Transverse colon (tissue), 4 donors: ENCODE data around the gene POU6F1. TPM values are rescaled to one million over a fixed set of nuclear protein-coding genes. Genes with fewer than 3 reads are reported as not detected.

Source experiments
- DNase-seq: peaks from one replicate; pipeline ENCODE4 v3.0.0-alpha.2; 2019
- H3K27ac ChIP-seq, 4 donors: fragments of 200-600 bp; sonication (generic); 2 replicates each; pipeline ENCODE4 v1.5.1; 2016 to 2018; ENCODE audit warnings: inconsistent platforms in 4 of 4
- H3K27me3 ChIP-seq: fragments of 200-600 bp; sonication (generic); 2 replicates; pipeline ENCODE4 v1.5.1; 2017; ENCODE audit warnings: inconsistent platforms
- H3K36me3 ChIP-seq, 4 donors: fragments of 200-600 bp; sonication (generic); 2 replicates each; pipeline ENCODE4 v1.5.1; 2017 to 2019; ENCODE audit warnings: inconsistent platforms in 4 of 4
- H3K4me1 ChIP-seq, 4 donors: fragments of 200-600 bp; sonication (generic); 2 replicates each; pipeline ENCODE4 v1.5.1; 2017 to 2020; ENCODE audit warnings: inconsistent platforms in 4 of 4
- H3K4me3 ChIP-seq, 4 donors: fragments of 200-600 bp; sonication (generic); 1 replicate in 1 of 4; 2 replicates in 3 of 4; pipeline versions ENCODE4 v1.5.1 to v1.6.1; 2017 to 2019; ENCODE audit warnings: inconsistent platforms in 4 of 4
- H3K9me3 ChIP-seq, 2 donors: fragments of 200-600 bp; sonication (generic); 2 replicates each; pipeline ENCODE4 v1.5.1; 2017 to 2019; ENCODE audit warnings: inconsistent platforms in 2 of 2
- EP300 ChIP-seq: sonication (generic); formaldehyde crosslinking; IDR thresholded peaks from one replicate; pipeline ENCODE4 v1.6.1; 2017; ENCODE audit warnings: antibody characterized with exemption, low read depth
- POLR2A ChIP-seq: fragments of 450-650 bp; IDR thresholded peaks from one replicate; pipeline ENCODE4 v1.6.1; 2016; ENCODE audit warnings: antibody characterized with exemption, mild to moderate bottlenecking, moderate library complexity
- POLR2AphosphoS5 ChIP-seq, 3 donors: sonication (generic); formaldehyde crosslinking; IDR thresholded peaks; one replicate each; pipeline ENCODE4 v1.6.1; 2016; ENCODE audit warnings: antibody characterized with exemption in 3 of 3
- WGBS, 2 donors: methylation state at CpG; one replicate each; pipeline ENCODE4 v1.1.5; 2018; ENCODE audit warnings: low coverage in 1 of 2; 5-methylcytosine and 5-hydroxymethylcytosine counted together
- in situ Hi-C, 4 donors: fragments of 200-750 bp; cut with MboI; loops; one replicate each; pipeline versions ENCODE4 v1.15.0 to v1.15.1; 2017; ENCODE audit warnings: low sequenced_read_pairs in 3 of 4, low pct_ligation_motif_present in 1 of 4, low pct_unique_long_range_greater_than_20kb in 1 of 4
- intact Hi-C: fragments of 100-400 bp; cut with DNase I; formaldehyde crosslinking; loops from one replicate; pipeline ENCODE4 v1.15.1; 2023; ENCODE audit warnings: low total_unique reads
- total RNA-seq, 4 donors: library from RNA; depleted of rRNA; stranded (reverse); fragments of >200 nt; gene quantifications; one replicate each; pipeline ENCODE4 v1.1.0, GENCODE V29; 2016
- TF ChIP-seq, protein P1 (sequence below), 5 experiments: fragments of 200-600 bp in 3 of 5; fragments of 450-650 bp in 2 of 5; sonication (generic) in 3 of 5; IDR thresholded peaks; 1 replicate in 2 of 5; 2 replicates in 3 of 5; pipeline ENCODE4 v1.5.1; 2016 to 2017; ENCODE audit warnings: antibody characterized with exemption in 5 of 5, inconsistent platforms in 3 of 5, mild to moderate bottlenecking in 2 of 5, moderate library complexity in 1 of 5

The POU6F1 gene
- total RNA-seq, 4 donors from 2014 or later, result 3.7 to 6.5 (median 6.1) TPM

DNA sequence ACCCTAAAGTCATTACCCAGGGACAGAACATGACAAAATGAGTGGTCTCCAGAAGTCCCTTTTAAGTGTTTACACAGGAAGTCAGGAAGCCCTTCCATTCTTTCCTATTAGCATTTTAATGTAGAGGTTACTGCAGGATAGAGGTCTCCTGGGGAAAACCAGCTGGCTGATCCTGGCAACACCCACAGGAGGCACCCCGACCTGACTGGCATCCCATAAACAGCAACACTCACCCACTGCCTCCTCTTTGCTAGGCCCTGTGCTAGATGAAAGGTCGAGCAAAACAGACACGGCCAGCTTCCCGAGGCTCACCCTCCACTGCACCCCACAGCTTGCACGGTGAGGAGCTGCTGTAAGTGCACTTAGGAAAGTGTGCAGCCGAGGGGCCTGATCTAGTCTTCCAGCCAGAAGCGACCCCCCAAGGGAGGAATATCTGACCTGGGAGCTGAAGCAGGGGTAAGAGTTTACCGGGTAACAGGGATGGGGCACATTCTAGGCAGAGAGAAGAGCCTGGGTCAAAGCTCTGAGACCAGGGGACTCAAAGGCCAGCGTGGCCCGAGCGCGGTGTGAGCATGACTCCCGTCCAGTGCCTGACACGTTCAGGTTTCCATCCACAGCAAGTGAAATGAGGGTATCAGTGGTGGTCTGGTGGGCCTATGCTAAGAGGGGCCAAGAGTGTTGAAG is 29.8 kb upstream of the POU6F1 start:
- no peak for DNase-seq

DNA sequence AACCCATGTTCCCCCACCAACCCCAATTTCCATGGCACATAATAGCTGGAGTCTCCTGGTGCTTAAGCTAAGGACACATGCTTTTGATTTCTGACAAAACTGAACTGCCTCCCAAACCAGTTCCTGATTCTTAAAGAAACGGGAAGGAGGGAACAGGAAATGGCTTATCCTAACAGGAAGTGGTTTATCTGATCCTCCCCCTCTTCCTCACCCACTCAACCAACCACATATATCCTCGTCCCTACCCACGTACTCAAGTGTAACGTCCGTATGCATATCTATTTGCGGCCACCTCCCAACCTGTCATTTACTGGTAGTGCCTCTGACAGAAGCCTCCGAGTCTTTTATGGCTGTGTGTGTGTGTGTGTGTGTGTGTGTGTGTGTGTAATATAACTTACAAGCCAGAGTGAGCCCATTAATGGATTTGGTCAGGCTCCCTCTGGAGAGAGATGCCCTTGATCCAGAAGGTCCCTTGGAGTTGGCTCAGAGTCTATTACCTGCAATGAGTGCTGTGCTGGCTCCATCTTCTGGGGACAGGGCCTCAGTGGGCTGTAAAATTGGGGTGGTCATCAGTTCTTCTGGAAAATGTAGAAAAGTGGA is 28.5 kb upstream of the POU6F1 start:
- Histone ChIP-seq H3K27me3 (no peaks in the 10 kb centered on the region), H3K27ac (peak overlapping the region in 3 of 4 donors; percentile 18 to 41 (median 35)), H3K4me1 (peaks cover 0 to 30% (median 10%) of the 10 kb centered on the region in 4 donors), H3K36me3 (peaks cover 0 to 24% (median 11%) of the 10 kb centered on the region in 4 donors), H3K9me3 (no peaks in the 10 kb centered on the region), H3K4me3 (no peak overlapping the region)
- DNase-seq, result peak; percentile 17
- 24 to 43% methylated on average over 6 to 7 of the region's 7 CpGs for WGBS, 2 donors
- TF ChIP-seq, protein P1, sequence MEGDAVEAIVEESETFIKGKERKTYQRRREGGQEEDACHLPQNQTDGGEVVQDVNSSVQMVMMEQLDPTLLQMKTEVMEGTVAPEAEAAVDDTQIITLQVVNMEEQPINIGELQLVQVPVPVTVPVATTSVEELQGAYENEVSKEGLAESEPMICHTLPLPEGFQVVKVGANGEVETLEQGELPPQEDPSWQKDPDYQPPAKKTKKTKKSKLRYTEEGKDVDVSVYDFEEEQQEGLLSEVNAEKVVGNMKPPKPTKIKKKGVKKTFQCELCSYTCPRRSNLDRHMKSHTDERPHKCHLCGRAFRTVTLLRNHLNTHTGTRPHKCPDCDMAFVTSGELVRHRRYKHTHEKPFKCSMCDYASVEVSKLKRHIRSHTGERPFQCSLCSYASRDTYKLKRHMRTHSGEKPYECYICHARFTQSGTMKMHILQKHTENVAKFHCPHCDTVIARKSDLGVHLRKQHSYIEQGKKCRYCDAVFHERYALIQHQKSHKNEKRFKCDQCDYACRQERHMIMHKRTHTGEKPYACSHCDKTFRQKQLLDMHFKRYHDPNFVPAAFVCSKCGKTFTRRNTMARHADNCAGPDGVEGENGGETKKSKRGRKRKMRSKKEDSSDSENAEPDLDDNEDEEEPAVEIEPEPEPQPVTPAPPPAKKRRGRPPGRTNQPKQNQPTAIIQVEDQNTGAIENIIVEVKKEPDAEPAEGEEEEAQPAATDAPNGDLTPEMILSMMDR (IDR thresholded peaks at IDR 0.05), result no peak
- TF ChIP-seq POLR2AphosphoS5 (IDR thresholded peaks at IDR 0.05), result peak in 1 of 3 donors; percentile 6
- no peak for TF ChIP-seq POLR2A
- no peak for TF ChIP-seq EP300
- in situ Hi-C loops, result no loop called here
- intact Hi-C loops, result no loop called here

More for the DNA sequence above, 29.8 kb upstream of the POU6F1 start:
- Histone ChIP-seq H3K27ac (no peak overlapping the region), H3K9me3 (no peaks in the 10 kb centered on the region), H3K36me3 (peaks cover 0 to 11% (median 5%) of the 10 kb centered on the region in 4 donors), H3K27me3 (no peaks in the 10 kb centered on the region), H3K4me3 (no peak overlapping the region), H3K4me1 (peaks cover 0 to 21% (median 9%) of the 10 kb centered on the region in 4 donors)
- WGBS, 2 donors, result 75% methylated on average over 13 of the region's 14 CpGs; no CpG with 5 or more reads in 1 of the 2 donors
- TF ChIP-seq, protein P1 (IDR thresholded peaks at IDR 0.05), result no peak
- TF ChIP-seq EP300 (no peak), POLR2AphosphoS5 (IDR thresholded peaks at IDR 0.05) (no peak), POLR2A (no peak)
- in situ Hi-C loops (no loop called here), intact Hi-C loops (no loop called here)

DNA sequence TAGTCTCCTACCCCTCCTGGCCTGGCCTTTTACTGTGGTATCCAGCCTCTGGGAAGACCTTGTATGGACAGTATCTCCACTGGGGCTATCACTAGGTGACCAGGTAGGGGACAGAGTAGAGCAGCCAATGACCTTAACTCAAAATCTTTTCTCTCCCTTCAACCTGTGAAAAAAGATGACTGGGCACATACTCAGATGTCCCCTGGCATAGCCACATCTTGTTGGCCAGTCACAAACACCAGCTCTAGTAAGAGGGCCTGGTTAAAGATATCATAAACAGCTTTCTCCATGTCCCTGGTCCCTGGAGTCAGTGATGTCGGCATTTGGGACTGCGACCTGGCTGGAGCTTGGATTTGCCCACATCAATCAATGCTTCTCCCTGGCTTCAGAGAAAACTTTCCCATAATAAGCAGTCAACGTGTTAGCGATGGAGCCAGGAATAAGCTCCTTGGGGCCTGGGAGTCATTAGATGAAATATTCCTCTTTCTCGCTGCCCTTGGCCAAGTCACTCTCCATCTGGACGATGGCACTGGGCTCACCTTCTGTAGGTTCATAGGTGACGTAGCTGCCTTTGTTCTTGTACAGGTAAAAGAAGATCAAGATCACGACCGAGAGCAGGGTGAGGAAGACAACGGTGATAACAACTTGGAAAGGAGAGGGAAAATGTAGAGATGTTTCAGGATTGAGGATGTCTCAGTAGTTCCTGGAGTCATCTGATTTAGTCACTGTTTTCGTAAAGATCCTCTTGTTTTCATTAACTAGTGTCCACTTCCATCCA is 27.8 kb upstream of the POU6F1 start:
- intact Hi-C loops (no loop called here), in situ Hi-C loops (no loop called here)
- Histone ChIP-seq H3K36me3 (peaks cover 0 to 31% (median 14%) of the 10 kb centered on the region in 4 donors), H3K27ac (peak overlapping the region in 3 of 4 donors; percentile 18 to 41 (median 35)), H3K9me3 (no peaks in the 10 kb centered on the region), H3K4me3 (no peak overlapping the region), H3K4me1 (peaks cover 0 to 37% (median 16%) of the 10 kb centered on the region in 4 donors), H3K27me3 (no peaks in the 10 kb centered on the region)
- no peak for TF ChIP-seq POLR2AphosphoS5 (IDR thresholded peaks at IDR 0.05)
- no peak for DNase-seq
- 92 to 100% methylated on average over 1 to 11 of the region's 11 CpGs for WGBS, 2 donors

DNA sequence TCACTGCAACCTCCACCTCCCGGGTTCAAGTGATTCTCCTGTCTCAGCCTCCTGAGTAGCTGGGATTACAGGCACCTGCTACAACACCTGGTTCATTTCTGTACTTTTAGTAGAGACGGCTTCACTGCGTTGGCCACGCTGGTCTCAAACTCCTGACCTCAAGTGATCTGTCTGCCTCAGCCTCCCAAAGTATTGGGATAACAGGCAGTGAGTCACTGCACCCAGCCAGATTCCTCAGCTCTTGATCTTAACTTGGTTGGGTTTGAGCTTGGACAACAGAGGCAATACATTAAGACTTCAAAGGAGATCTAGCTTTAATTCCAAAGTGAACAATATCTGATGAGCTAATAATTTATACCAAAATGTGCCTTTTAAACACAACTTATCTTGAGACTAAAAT is 26.4 kb upstream of the POU6F1 start:
- Histone ChIP-seq H3K9me3 (no peaks in the 10 kb centered on the region), H3K36me3 (peaks cover 0 to 37% (median 16%) of the 10 kb centered on the region in 4 donors), H3K4me3 (no peak overlapping the region), H3K27me3 (no peaks in the 10 kb centered on the region), H3K27ac (no peak overlapping the region), H3K4me1 (peaks cover 0 to 49% (median 27%) of the 10 kb centered on the region in 4 donors)
- in situ Hi-C loops, result no loop called here
- intact Hi-C loops, result no loop called here
- TF ChIP-seq POLR2AphosphoS5 (IDR thresholded peaks at IDR 0.05) (no peak), POLR2A (peak; percentile 12), EP300 (no peak)
- TF ChIP-seq, protein P1 (IDR thresholded peaks at IDR 0.05), result no peak
- WGBS, 2 donors, result 95% methylated on average over 4 of the region's 4 CpGs; no CpG with 5 or more reads in 1 of the 2 donors
- no peak for DNase-seq
